SU-DHL-6 (cell line): Measurements from ENCODE around the gene SPSB1.

ENCODE experiments used
- EZH2phosphoT487 ChIP-seq: fragments of 200-600 bp; sonication (generic), shearing (Covaris generic); conservative IDR thresholded peaks from 2 replicates; pipeline ENCODE4 v1.6.1; 2018; ENCODE audit warnings: mild to moderate bottlenecking, antibody characterized with exemption, low read length, moderate library complexity, mixed read lengths
- TF ChIP-seq, protein P1 (sequence below): fragments of 200-600 bp; sonication (generic); IDR thresholded peaks from one replicate; pipeline ENCODE4 v1.5.1; 2017; ENCODE audit warnings: antibody characterized with exemption, mild to moderate bottlenecking, low read length, moderate library complexity; ENCODE audit not compliant: insufficient read depth, poor library complexity, severe bottlenecking

- TF ChIP-seq, protein P1, sequence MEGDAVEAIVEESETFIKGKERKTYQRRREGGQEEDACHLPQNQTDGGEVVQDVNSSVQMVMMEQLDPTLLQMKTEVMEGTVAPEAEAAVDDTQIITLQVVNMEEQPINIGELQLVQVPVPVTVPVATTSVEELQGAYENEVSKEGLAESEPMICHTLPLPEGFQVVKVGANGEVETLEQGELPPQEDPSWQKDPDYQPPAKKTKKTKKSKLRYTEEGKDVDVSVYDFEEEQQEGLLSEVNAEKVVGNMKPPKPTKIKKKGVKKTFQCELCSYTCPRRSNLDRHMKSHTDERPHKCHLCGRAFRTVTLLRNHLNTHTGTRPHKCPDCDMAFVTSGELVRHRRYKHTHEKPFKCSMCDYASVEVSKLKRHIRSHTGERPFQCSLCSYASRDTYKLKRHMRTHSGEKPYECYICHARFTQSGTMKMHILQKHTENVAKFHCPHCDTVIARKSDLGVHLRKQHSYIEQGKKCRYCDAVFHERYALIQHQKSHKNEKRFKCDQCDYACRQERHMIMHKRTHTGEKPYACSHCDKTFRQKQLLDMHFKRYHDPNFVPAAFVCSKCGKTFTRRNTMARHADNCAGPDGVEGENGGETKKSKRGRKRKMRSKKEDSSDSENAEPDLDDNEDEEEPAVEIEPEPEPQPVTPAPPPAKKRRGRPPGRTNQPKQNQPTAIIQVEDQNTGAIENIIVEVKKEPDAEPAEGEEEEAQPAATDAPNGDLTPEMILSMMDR: no peak
- no peak for TF ChIP-seq EZH2phosphoT487
Observed at GRCh38 chr1:9331016-9331415, 38.3 kb downstream of the SPSB1 start.
